PC-9 (cell line): Measurements from ENCODE around the gene CXXC5. TPM values are rescaled to one million over a fixed set of nuclear protein-coding genes. Genes with fewer than 3 reads are reported as not detected.

ENCODE experiments used
- BruUV-seq: library from RNA; stranded (reverse); fragments of 400-500 nt; replicated peaks from 2 replicates; lab custom pipeline; 2021; lab: Mats Ljungman, UMichigan
- CTCF ChIA-PET: fragments of 300-600 bp; sonication (Branson Sonifier 250); formaldehyde crosslinking; loops from one replicate; lab custom pipeline; 2022; ENCODE audit warnings: antibody characterized with exemption; lab: Charles Lee
- POLR2A ChIA-PET: fragments of 300-600 bp; sonication (Branson Sonifier 250); formaldehyde crosslinking; loops from one replicate; lab custom pipeline; 2022; ENCODE audit warnings: antibody characterized with exemption; ENCODE audit not compliant: unreplicated experiment; lab: Charles Lee
- DNase-seq, 2 experiments: peaks; one replicate each; pipeline versions ENCODE4 v3.0.0 to v3.0.0-alpha.2; 2015 to 2022; ENCODE audit warnings: mixed read lengths in 1 of 2
- H2AFZ ChIP-seq: fragments of 200-600 bp; sonication (generic); 2 replicates; pipeline ENCODE4 v1.8.1; 2017; ENCODE audit warnings: antibody characterized with exemption
- H3F3A ChIP-seq: fragments of 200-600 bp; sonication (generic); 2 replicates; pipeline ENCODE4 v1.8.1; 2017; ENCODE audit warnings: antibody characterized with exemption, mild to moderate bottlenecking, low read depth; ENCODE audit not compliant: insufficient read depth
- H3K27ac ChIP-seq: fragments of 200-600 bp; sonication (generic); 2 replicates; pipeline ENCODE4 v1.6.1; 2016; ENCODE audit warnings: mixed run types
- H3K27me3 ChIP-seq: fragments of 200-600 bp; sonication (generic); 2 replicates; pipeline ENCODE4 v1.6.1; 2016; ENCODE audit warnings: low read depth, mixed run types; ENCODE audit not compliant: insufficient read depth
- H3K36me3 ChIP-seq: fragments of 200-600 bp; sonication (generic); 2 replicates; pipeline ENCODE4 v1.6.1; 2016; ENCODE audit warnings: low read depth, mixed run types
- H3K4me1 ChIP-seq: fragments of 200-600 bp; sonication (generic); replicated peaks from 2 replicates; pipeline ENCODE4 v1.6.1; 2016; ENCODE audit warnings: mixed run types; ENCODE audit not compliant: insufficient read depth
- H3K4me2 ChIP-seq: fragments of 200-600 bp; sonication (generic); 2 replicates; pipeline ENCODE4 v1.6.1; 2017; ENCODE audit warnings: mixed run types
- H3K4me3 ChIP-seq: fragments of 200-600 bp; sonication (generic); 2 replicates; pipeline ENCODE4 v1.6.1; 2016; ENCODE audit warnings: mixed run types
- H3K79me2 ChIP-seq: fragments of 200-600 bp; sonication (generic); 2 replicates; pipeline ENCODE4 v1.6.1; 2017; ENCODE audit warnings: low read depth, mixed run types
- H3K9me2 ChIP-seq: fragments of 200-600 bp; sonication (generic); 2 replicates; pipeline ENCODE4 v1.8.1; 2017; ENCODE audit warnings: mild to moderate bottlenecking; ENCODE audit not compliant: insufficient read depth
- H3K9me3 ChIP-seq: fragments of 200-600 bp; sonication (generic); 2 replicates; pipeline ENCODE4 v1.8.1; 2016; ENCODE audit warnings: low read depth; ENCODE audit not compliant: insufficient read depth
- H4K20me1 ChIP-seq: fragments of 200-600 bp; sonication (generic); 2 replicates; pipeline ENCODE4 v1.8.1; 2017; ENCODE audit not compliant: insufficient read depth
- CTCF ChIP-seq: fragments of 200-600 bp; sonication (generic); conservative IDR thresholded peaks from 2 replicates; pipeline ENCODE4 v1.6.1; 2017; ENCODE audit warnings: mixed run types, antibody characterized with exemption, mild to moderate bottlenecking, moderate library complexity
- EZH2 ChIP-seq: fragments of 200-600 bp; sonication (generic); IDR thresholded peaks from 2 replicates; pipeline ENCODE4 v1.8.0; 2017; ENCODE audit warnings: antibody characterized with exemption, low read depth
- intact Hi-C: fragments of 100-400 bp; cut with micrococcal nuclease; formaldehyde crosslinking; loops from one replicate; pipeline ENCODE4 v1.10.0; 2022; ENCODE audit not compliant: unreplicated experiment
- total RNA-seq: library from RNA; stranded (reverse); gene quantifications from 2 replicates; pipeline ENCODE4 v1.2.3, GENCODE V29; 2021

Gene CXXC5
- total RNA-seq, 1 experiment from 2014 or later, result 59.9 TPM

- no peaks in the 10 kb centered on the region for H3K9me2 ChIP-seq
- peak overlapping the region; percentile 78 for H3K4me2 ChIP-seq
- H3K9me3 ChIP-seq, result no peaks in the 10 kb centered on the region
- H3K79me2 ChIP-seq, result no peaks in the 10 kb centered on the region
- no peaks in the 10 kb centered on the region for H4K20me1 ChIP-seq
- CTCF ChIA-PET, result interaction anchor here (0.6 to 1.2 kb wide), 2 partner anchors 15 to 71 kb away, joined by 4 read pairs; no protein-coding TSS in a partner anchor
- H3K4me1 ChIP-seq, result peaks cover 5% of the 10 kb centered on the region
- peak in 1 of 2 experiments; percentile 69 for DNase-seq
- BruUV-seq, result no TSS peak
- intact Hi-C loops, result loop anchor here (2.0 kb wide), 1 partner anchor 38 kb away; no protein-coding TSS in a partner anchor
- TF ChIP-seq EZH2, result no peak
- no peak for TF ChIP-seq CTCF
- peaks cover 7% of the 10 kb centered on the region; the same call in 1 of the 2 replicates for H3F3A ChIP-seq
- no peaks in the 10 kb centered on the region for H3K36me3 ChIP-seq
- H3K27ac ChIP-seq, result no peak overlapping the region
- peaks cover 14% of the 10 kb centered on the region for H3K27me3 ChIP-seq
- H2AFZ ChIP-seq, result no peak overlapping the region
- POLR2A ChIA-PET, result no interaction called here
- H3K4me3 ChIP-seq, result peak overlapping the region; percentile 39; the same call in 1 of the 2 replicates
Measured at GRCh38 chr5:139708877-139709581, 60.9 kb downstream of the CXXC5 start.

- Histone ChIP-seq H4K20me1 (no peaks in the 10 kb centered on the region), H3K4me3 (peak overlapping the region; percentile 39; the same call in 1 of the 2 replicates), H3K9me2 (no peaks in the 10 kb centered on the region), H3K4me2 (peak overlapping the region; percentile 99), H3K9me3 (no peaks in the 10 kb centered on the region), H3K27ac (no peak overlapping the region), H2AFZ (no peak overlapping the region), H3K36me3 (no peaks in the 10 kb centered on the region), H3K27me3 (peaks cover 14% of the 10 kb centered on the region), H3K4me1 (peaks cover 5% of the 10 kb centered on the region), H3K79me2 (no peaks in the 10 kb centered on the region), H3F3A (peaks cover 7% of the 10 kb centered on the region; the same call in 1 of the 2 replicates)
- ChIA-PET CTCF (interaction anchor here (0.6 kb wide), 1 partner anchor 57 kb away, joined by 3 read pairs; no protein-coding TSS in a partner anchor), POLR2A (no interaction called here)
- TF ChIP-seq EZH2, result no peak
- TF ChIP-seq CTCF, result no peak
- intact Hi-C loops, result loop anchor here (2.0 kb wide), 1 partner anchor 37 kb away; no protein-coding TSS in a partner anchor
- no TSS peak for BruUV-seq
- no peak for DNase-seq
Measured at GRCh38 chr5:139709582-139710318, 61.6 kb downstream of the CXXC5 start.

GRCh38 chr5:139710319-139711066 is 62.3 kb downstream of the CXXC5 start:
- peak overlapping the region; percentile 72 for H2AFZ ChIP-seq
- peaks cover 14% of the 10 kb centered on the region for H3K27me3 ChIP-seq
- intact Hi-C loops, result no loop called here
- H3K4me3 ChIP-seq, result peak overlapping the region; percentile 71
- no peak overlapping the region for H3K27ac ChIP-seq
- H3K4me2 ChIP-seq, result peak overlapping the region; percentile 99
- H4K20me1 ChIP-seq, result no peaks in the 10 kb centered on the region
- H3K4me1 ChIP-seq, result peaks cover 5% of the 10 kb centered on the region
- ChIA-PET CTCF (interaction anchor here (0.6 to 1.1 kb wide), 5 partner anchors 35 to 75 kb away, joined by 3 to 6 read pairs (median 5); partner anchors contain the start of gene CXXC5), POLR2A (no interaction called here)
- no peaks in the 10 kb centered on the region for H3K79me2 ChIP-seq
- peaks cover 7% of the 10 kb centered on the region; the same call in 1 of the 2 replicates for H3F3A ChIP-seq
- DNase-seq, result peak in 1 of 2 experiments; percentile 44
- no peaks in the 10 kb centered on the region for H3K9me2 ChIP-seq
- no peaks in the 10 kb centered on the region for H3K36me3 ChIP-seq
- H3K9me3 ChIP-seq, result no peaks in the 10 kb centered on the region
- no peak for TF ChIP-seq CTCF
- no peak for TF ChIP-seq EZH2
- BruUV-seq, result no TSS peak
